ENCODE measurements around the gene PRKAR1B.
"Not testable (repeated sequence)": the region's sequence is repeated elsewhere in the genome, so short reads cannot be mapped to it uniquely, and the experiment has no call there.

Gene PRKAR1B

DNA sequence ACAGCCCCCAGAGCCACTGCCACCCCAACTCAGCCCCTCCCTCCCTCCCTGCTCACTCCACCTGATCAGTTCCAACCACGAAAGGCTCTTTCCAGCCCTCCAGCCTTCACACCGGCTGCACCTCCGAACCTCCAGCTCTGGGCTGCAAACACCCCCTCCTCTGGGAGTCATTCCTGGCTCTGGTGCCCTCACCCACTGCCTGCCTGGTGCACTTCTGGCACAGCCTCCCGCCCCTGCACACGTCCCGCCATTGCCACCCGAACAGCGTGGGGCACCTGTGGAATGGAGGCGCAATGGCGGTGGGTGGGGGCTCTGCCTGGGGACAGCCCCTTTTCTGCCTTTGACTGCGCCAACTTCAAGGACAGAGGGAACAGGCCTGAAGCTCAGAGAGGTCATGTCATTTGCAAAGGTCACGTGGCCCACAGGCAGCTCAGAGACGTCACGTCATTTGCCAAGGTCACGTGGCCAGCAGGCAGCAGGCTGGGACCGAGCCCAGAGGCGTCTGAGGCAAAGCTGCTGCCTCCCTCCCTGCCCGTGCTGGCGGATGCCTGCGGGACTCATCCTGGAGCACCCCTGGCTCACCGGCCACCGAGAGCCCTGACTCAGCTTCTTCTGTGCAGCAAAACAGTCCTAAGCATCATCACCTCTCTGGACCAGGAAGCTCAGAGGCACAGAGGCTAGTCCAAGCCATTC, 76.6 kb downstream of the PRKAR1B start:
- DNase-seq: peak in 28 of 56 donors; percentile 18 to 79 (median 34)

DNA sequence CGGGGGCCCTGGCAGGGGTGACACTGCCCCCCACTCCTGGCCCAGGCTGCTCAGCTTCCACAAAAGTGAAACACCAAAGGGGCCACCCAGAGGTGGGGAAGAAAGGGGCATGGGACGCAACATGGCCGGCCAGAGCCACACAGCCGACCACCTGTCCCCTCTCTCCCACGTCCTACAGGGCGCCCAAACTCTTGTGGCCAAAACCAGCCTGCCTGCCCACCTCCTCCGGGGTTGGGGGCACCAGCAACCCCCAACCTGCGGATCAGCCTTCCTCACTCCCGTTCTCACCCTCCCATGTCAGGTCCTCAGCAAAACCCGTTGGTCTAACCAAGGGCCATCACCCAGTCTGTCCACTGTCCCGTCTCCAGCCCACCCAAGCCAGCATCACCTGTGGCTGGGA, 80.1 kb downstream of the PRKAR1B start:
- no peak for DNase-seq

DNA sequence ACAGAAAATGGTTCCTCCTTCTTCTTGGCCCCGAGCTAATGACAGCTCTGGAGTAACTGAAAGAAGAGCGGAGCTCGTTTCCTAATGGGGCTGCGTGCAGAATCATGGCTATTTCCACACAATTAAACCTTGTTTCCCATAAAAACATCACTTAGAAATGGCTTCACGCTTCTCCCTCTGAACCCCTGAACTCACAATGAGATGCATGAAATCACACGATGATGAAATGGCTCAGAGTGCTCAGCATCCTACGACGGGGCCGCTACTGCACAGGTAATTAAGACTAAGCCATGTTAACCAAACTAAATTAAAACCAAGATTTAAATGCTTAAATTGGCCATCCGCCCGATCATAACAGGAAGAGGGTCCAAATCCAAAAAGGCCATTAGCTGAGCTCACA, 80.6 kb downstream of the PRKAR1B start:
- DNase-seq: no peak

DNA sequence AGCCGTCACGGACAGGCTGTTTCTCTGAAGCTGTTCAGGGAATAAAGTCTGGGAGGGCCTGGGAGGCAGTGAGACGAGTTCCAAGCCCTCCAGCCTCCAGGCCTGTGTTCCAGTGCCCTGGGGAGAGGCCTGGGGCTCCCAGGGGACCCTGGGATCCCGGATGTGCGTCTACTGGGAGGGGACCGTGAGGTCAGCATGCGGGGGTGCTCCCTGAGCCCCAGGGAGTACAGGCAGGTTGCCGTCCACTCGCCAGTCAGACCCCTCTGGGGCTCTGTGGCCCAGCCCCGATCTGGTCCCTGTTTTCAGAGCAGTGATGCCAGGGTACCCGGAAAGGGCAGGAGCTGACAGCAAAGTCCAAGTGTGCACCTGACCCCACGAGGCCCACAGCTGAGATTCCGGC, 81.5 kb downstream of the PRKAR1B start:
- no peak for DNase-seq

DNA sequence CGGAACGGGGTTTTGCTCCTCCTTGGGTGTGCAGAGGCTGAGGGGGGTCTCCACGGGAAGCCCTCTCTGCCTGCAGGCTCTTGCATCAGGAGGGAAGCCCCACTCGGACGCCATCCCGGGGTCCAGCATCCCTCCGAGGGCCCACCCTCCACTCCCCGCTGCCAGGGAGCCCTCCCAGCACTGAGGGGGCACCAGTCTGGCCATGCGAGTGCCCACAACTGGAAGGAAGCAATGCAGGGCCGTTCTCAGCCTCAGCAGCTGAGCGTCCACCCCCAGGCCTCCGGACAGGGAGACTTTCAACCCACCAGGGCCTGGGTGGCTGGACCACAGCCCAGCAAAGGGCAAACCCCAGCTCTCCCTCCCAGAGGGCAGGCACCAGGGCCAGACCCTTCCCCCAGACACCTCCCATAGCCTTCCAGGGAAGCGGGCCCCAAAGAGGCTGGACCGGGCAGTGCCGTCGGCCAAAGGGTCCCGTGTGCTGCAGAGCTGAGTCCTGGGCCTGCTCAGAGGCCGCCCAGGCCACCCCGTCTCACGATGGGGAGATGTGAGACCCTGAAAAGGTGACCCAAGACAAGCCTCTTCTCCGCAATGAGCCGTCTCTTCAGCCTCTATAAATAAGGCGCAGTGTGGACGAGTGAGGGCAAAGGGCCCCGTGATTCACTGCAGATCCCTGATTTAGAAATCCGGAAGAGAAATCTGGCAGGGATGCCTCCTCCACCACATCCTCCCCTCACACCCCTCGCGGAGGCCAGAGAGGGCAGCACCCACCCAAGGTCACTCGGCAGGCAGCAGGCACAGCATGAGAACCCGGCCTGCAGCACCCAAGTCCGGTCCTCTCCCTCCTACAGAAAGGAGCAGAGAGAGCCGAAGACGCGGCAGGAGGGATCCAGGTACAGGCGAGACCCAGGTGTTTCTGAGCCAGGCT, 82.4 kb downstream of the PRKAR1B start:
- DNase-seq: no peak

DNA sequence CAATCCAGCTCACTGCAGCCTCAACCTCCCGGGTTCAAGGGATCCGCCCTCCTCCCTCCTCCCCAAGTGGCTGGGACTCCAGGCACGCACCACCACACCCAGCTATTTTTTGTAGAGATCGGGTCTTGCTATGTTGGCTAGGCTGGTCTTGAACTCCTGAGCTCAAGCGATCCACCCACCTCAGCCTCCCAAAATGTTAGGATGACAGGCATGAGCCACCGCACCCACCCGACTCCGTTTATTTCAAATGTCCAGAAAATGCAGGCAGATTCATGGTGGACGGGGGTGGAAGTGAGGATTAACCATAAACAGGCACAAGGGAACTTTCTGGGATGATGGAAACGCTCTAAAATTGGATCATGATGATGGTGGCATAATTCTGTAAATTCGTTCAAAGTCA, 85.1 kb downstream of the PRKAR1B start:
- no peak for DNase-seq

DNA sequence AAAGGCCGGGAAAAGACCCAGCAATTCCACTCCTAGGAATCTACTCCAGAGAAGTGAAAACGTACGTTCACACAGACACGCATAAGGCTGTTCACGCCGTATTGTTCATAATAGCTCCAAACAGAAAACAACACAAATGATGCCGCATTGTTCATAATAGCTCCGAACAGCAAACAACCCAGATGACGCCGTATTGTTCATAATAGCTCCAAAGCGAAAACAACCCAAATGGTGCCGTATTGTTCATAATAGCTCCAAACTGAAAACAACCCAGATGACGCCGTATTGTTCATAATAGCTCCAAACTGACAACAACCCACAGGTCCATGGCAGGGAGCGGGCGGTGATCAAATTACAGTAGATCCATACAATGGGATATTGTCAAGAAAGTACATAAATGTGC, 85.8 kb downstream of the PRKAR1B start:
- no peak for DNase-seq

DNA sequence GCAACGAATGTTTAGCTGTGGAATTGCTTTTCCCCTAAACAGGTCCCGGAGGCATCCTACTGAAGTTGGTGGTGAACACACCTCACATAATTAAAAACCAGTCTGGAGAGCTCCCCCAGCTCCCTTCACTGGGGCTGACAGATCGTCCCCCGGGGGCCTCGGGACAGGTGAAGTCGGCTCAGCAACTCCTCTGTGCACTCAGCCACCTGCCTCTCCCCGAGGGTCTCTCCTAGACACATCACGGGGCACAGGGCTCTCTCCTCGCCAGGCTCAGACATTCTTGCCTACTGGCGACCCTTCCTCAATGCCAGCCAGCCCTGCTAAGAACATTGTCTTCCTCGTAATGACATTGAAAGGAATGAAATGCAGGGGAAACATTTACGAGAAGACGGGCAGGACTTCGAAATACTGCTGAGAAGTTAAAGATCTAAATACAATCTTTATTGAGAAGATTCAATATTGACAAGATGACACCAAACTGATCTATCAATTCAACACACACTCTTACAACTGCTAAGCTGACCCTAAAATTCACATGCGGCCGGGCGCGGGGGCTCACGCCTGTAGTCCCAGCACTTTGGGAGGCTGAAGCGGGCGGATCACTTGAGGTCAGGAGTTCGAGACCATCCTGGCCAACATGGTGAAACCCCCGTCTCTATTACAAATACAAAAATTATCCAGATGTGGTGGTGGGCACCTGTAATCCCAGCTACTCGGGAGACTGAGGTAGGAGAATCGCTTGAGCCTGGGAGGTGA, 88.6 kb downstream of the PRKAR1B start:
- DNase-seq: no peak

DNA sequence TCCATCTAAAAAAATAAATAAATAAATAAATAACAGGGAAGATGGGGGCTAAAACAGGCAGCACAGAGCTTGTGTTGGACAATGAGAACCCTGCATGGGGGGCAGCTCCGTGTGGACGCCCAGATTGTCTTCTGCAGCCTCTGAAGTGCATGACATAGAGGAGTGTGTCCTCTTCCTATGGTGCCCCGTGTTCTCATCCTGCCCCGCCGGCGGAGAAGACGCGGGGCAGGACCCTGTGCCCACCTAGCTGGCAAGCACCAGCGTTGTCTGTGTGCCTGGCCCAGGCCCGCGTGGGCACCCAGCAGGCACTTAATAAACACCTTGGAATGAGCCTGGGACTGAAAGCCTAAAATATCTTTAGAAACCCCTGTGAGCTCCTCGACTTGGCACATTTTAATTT, 89.3 kb downstream of the PRKAR1B start:
- no peak for DNase-seq

DNA sequence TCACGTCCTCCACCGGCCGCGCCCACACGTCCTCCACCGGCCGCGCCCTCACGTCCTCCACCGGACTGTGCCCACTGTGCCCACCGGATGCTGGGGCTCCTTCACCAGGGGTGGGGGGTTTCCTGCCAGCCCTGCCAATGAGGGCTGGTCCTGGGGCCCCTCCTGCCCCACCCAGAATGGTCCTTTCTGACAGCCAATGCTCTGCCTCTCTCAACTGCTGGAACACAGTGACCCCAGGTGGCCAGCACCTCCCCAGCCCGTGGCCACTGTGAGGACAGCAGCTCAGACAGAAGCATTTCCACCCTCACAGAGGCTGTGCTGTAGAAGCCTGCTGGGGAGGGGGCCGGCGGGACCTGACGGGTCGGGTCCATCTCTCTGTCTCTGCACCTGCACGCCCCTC, 90.7 kb downstream of the PRKAR1B start:
- DNase-seq: peak in 20 of 56 donors; percentile 3 to 57 (median 21)

DNA sequence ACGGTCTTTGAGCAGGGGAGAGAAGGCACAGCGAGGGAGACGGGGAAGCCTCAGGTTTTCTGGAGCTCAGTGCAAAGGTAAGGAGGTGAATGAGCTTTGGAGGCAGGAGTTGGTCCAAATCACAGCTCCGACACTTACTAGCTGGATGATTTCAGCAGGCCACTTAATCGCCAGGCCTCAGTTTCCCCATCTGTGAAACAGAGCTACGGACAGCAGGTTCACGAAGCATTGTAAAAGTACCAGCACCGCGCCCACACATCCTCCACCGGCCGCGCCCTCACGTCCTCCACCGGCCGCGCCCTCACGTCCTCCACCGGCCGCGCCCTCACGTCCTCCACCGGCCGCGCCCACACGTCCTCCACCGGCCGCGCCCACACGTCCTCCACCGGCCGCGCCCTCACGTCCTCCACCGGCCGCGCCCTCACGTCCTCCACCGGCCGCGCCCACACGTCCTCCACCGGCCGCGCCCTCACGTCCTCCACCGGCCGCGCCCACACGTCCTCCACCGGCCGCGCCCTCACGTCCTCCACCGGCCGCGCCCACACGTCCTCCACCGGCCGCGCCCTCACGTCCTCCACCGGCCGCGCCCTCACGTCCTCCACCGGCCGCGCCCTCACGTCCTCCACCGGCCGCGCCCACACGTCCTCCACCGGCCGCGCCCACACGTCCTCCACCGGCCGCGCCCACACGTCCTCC, 91.2 kb downstream of the PRKAR1B start:
- DNase-seq: not testable (repeated sequence)

DNA sequence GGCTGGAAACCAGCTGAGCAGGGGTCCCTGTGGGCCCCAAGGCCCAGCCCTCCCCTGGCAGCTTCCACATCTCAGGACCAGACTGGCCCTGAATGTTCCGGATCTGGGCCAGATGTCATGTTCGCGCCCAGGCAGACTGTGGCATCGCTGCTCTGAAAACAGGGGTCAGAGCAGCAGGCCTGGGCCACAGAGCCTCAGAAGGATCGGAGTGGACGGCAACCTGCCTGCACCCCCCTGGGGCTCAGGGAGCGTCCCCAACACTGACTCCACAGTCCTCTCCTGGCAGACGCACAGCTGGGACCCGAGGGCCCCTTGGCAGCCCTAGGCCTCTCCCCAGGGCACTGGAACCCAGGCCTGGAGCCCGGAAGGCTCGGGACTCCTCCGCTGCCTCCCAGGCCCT, 91.9 kb downstream of the PRKAR1B start:
- DNase-seq: no peak

DNA sequence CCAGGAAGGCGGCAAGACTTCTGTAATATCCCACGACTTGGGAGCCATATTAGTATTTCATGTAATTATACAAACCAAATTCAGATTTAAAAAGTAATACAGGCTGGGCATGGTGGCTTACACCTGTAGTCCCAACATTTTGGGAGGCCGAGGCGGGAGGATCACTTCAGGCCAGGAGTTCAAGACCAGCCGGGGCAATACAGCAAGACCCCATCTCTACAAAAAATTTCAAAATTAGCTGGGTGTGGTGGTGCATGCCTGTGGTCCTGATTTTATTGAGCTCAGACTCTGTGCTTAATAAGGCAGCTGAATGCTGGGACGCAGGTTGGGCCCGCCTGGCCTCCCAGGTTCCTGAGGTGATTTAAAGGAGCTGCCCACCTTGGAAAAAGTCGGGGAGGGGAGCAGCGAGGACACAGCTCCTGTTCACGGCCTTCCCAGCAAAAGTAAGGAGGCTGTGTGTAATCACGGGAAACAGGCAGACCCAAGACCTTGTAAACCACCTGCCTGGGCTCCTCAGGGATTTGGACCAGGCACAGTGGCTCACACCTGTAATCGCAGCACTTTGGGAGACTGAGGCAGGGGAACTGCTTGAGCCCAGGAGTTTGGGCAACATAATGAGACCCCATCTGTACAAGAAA, 93.6 kb downstream of the PRKAR1B start:
- no peak for DNase-seq

DNA sequence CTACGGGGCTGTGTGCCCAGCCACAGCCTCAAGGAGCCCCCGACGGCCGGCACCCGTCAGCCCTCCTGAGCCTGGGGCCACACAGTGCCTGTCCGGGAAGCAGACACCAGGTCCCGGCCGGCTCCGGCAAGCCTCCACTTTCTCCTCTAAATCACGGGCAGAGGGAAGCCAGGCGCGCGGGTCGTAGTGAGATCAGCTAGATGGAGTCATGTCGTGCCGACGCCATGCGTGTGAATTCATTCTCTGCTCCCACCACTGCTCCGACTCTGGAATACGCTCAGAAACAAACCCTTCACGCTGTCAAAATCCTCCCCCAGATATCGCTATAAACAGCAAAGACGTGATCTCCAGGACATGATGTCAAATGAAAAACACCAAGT, 94.3 kb downstream of the PRKAR1B start:
- DNase-seq: no peak

DNA sequence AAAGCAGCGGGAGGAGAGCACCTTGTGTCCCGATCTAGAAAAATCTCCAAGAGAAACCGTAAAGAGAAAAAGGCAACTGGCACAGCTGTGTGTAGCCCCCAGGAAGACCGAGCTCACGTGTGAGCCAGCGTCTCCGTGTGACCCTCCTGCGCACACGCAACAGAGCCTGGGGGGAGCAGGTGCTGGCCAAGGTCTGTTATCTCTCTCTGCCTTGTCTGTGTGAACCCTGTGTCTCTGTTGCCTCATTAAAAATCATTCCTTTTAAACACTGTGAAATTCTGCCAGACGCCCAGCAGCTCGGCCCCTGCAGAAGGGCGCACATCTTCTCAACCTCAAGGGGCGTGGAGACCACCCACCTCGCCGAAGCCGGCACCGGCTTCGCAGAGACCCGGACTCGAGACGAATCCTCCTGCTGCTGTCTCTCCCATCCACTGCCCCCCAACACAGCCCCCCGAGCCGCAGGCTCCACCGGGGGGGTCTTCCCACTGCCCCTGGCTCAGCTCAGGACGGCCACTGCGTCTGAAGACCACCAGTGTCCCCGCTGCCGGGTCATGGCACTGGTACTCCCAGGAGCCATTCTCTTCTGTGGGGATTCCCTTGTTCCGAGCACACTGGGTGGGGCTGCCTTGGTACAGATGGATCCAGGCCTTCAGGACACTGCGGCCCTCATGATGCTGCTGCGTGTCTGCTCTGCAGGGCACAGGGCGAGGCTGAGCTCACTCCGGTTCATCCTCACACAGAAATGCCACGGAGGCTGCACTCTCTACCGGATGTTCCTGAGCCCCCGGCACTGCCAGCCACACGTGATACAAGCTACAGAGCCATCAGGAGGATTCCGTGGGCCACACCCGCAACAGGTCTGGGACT, 94.9 kb downstream of the PRKAR1B start:
- no peak for DNase-seq

DNA sequence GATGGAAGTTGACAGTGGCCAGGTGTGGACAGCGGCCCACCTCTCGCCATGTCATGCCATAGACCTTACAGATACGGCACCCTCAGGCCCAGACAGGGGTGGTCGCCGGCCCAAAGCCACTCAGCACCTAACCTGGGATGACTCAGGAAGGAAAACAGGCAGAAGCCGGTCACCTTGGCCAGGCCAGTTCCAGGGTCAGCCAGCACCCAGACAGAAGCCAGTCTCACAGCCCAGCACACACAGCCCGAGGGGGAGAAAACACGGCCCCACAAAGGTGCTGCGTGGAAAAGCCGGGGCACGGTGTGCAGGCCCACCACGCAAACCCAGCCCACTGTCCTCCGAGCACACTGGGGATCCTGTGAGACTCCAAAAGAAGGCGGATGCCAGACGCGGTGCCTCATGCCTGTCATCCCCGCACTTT, 95.8 kb downstream of the PRKAR1B start:
- DNase-seq: no peak

DNA sequence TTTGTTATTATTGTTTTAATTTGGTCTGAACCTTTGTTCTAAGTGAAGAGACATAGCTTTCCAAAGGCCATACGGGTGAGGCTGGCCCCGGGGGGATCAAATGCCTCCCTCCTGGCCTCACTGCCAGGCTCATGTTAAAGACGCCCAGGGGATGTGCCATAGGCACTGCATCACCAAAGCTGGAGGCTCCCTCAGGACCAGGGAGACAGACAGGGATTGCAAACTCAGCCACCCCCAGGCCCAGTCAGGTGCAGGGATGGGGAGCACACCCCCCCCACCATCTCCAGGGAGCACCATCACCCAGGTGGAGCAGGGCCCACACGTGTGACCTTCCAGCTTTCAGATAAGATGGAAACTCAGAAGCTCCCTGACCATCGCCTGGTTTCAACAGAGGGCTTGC, 96.5 kb downstream of the PRKAR1B start:
- DNase-seq: no peak

DNA sequence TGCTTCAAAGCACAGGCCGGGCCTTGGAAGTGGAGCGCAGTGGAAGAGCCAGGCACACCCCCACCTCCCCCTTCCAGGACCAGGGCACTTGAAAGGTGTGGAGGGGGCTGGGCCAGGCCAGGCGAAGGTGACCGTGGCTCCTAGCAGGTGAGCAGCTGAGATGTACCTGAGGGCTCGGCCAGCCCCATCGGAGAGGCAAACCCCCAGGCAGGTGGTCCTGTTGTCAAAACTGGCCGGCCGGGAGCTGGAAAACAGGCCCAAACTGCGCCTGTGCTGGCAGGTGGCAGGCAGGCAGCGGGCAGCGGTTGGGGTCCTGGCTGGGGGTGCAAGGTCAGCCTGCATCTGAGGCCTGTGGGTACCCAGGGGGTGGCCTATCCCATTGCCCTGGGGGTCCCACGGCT, 97.0 kb downstream of the PRKAR1B start:
- DNase-seq: no peak

DNA sequence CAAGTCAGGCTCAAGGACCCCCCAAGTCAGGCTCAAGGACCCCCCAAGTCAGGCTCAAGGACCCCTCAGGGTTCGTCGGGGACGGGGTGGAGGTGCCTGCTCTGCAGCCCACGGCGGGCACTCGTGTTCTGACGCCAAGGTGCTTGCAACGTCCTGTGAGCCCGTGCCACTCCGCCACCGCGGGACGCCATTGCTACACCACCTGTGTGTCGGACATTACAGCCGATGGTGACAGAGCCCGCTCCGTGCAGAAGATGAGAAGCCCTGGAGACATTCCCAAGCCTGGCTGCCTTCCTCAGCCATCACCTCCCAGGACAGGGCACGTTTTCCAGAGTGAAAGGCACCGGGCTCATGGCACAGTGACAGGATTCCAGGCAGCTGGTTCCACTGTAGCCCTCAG, 98.3 kb downstream of the PRKAR1B start:
- no peak for DNase-seq

DNA sequence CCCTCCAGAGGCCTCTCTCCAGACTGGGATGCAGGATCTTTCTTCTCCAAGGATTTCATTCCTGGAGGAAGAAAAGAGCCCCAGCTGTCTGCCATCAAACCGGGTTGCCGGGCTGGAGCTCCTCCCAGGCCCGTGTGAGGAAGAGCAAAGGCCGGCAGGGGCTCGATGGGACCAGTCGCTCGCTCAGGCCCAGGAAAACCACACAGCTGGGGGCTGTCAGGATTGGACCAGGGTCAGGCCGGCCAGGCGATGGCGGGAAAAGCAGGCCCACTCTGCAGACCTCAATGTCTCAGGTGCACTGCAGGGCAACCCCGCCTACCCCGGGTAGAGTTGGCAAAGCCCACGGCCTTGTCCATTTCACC, 98.7 kb downstream of the PRKAR1B start:
- DNase-seq: no peak

Measured in amygdala (tissue), 56 donors.